WTC11 (cell line): ENCODE measurements around the gene FAM13A. TPM values are rescaled to one million over a fixed set of nuclear protein-coding genes. Genes with fewer than 3 reads are reported as not detected.

Experiments used
- ATAC-seq: fragments of 200-7000 bp; cut with Tn5 transposase; 2 replicates; pipeline ENCODE4 v1.10.0; 2021; ENCODE audit warnings: mild to moderate bottlenecking, moderate library complexity
- CTCF ChIA-PET: fragments of 300-600 bp; sonication (Branson Sonifier 250); formaldehyde crosslinking; loops from one replicate; lab custom pipeline; 2021; ENCODE audit warnings: antibody characterized with exemption; lab: Charles Lee
- POLR2A ChIA-PET: fragments of 350-600 bp; sonication (Branson Sonifier 250); formaldehyde crosslinking; loops from one replicate; lab custom pipeline; 2021; ENCODE audit warnings: antibody characterized with exemption; lab: Charles Lee
- DNase-seq: peaks from one replicate; pipeline ENCODE4 v3.0.0; 2021; ENCODE audit warnings: low spot score
- H3K27ac Mint-ChIP-seq: 2 replicates; pipeline ENCODE4 v1.8.0; 2021; ENCODE audit warnings: mixed read lengths
- H3K27me3 Mint-ChIP-seq: 2 replicates; pipeline ENCODE4 v1.8.0; 2021; ENCODE audit warnings: low read depth, mild to moderate bottlenecking, moderate library complexity, mixed read lengths
- H3K36me3 Mint-ChIP-seq: 2 replicates; pipeline ENCODE4 v1.8.0; 2021; ENCODE audit warnings: mixed read lengths
- H3K4me1 Mint-ChIP-seq: 2 replicates; pipeline ENCODE4 v1.8.0; 2022; ENCODE audit warnings: mixed read lengths
- H3K4me3 Mint-ChIP-seq: 2 replicates; pipeline ENCODE4 v1.8.0; 2021; ENCODE audit warnings: mild to moderate bottlenecking, moderate library complexity, mixed read lengths
- H3K9me3 Mint-ChIP-seq: 2 replicates; pipeline ENCODE4 v1.8.0; 2021; ENCODE audit warnings: mixed read lengths
- CBFB ChIP-seq: sonication (generic); formaldehyde crosslinking; IDR thresholded peaks from 2 replicates; pipeline ENCODE4 v1.8.1; 2022; ENCODE audit warnings: mild to moderate bottlenecking, low read depth, missing genetic modification reagents
- ELF4 ChIP-seq: sonication (generic); formaldehyde crosslinking; IDR thresholded peaks from 2 replicates; pipeline ENCODE4 v1.8.1; 2022; ENCODE audit warnings: low read depth, mild to moderate bottlenecking, moderate library complexity, missing genetic modification reagents
- FOXP1 ChIP-seq: sonication (generic); formaldehyde crosslinking; IDR thresholded peaks from 2 replicates; pipeline ENCODE4 v1.8.0; 2022; ENCODE audit warnings: missing genetic modification reagents, mild to moderate bottlenecking, moderate library complexity, borderline replicate concordance
- GABPB1 ChIP-seq: sonication (generic); formaldehyde crosslinking; IDR thresholded peaks from 2 replicates; pipeline ENCODE4 v1.8.1; 2023; ENCODE audit warnings: mild to moderate bottlenecking, missing genetic modification reagents
- HMGA2 ChIP-seq: fragments of 250-450 bp; sonication (Bioruptor Pico); IDR thresholded peaks from 2 replicates; pipeline ENCODE4 v1.4.0; 2021; ENCODE audit warnings: mild to moderate bottlenecking, moderate library complexity
- IRF2 ChIP-seq: sonication (generic); formaldehyde crosslinking; IDR thresholded peaks from 2 replicates; pipeline ENCODE4 v1.8.0; 2022; ENCODE audit warnings: low read depth, missing genetic modification reagents, borderline replicate concordance
- KAT7 ChIP-seq: sonication (generic); formaldehyde crosslinking; IDR thresholded peaks from 2 replicates; pipeline ENCODE4 v1.8.1; 2023; ENCODE audit warnings: missing genetic modification reagents, mild to moderate bottlenecking, borderline replicate concordance
- MXD4 ChIP-seq: fragments of 250-450 bp; sonication (Bioruptor Pico); IDR thresholded peaks from 2 replicates; pipeline ENCODE4 v1.8.0; 2021; ENCODE audit warnings: mild to moderate bottlenecking, moderate library complexity, borderline replicate concordance
- NR3C1 ChIP-seq: sonication (generic); formaldehyde crosslinking; conservative IDR thresholded peaks from 2 replicates; pipeline ENCODE4 v1.8.1; 2023; ENCODE audit warnings: low read depth, mild to moderate bottlenecking, missing genetic modification reagents
- TP53 ChIP-seq: sonication (generic); formaldehyde crosslinking; IDR thresholded peaks from 2 replicates; pipeline ENCODE4 v1.8.1; 2023; ENCODE audit warnings: mild to moderate bottlenecking, missing genetic modification reagents
- ZNF219 ChIP-seq: sonication (generic); formaldehyde crosslinking; IDR thresholded peaks from 2 replicates; pipeline ENCODE4 v1.8.0; 2023; ENCODE audit warnings: missing genetic modification reagents, mild to moderate bottlenecking, borderline replicate concordance
- ZNF263 ChIP-seq: sonication (generic); formaldehyde crosslinking; IDR thresholded peaks from 2 replicates; pipeline ENCODE4 v1.8.1; 2022; ENCODE audit warnings: low read depth, mild to moderate bottlenecking, moderate library complexity, missing genetic modification reagents
- ZNF416 ChIP-seq: fragments of 250-450 bp; sonication (Bioruptor Pico); IDR thresholded peaks from 2 replicates; pipeline ENCODE4 v1.9.0; 2021; ENCODE audit warnings: mild to moderate bottlenecking, inconsistent platforms
- total RNA-seq: library from RNA; stranded (reverse); gene quantifications from 3 replicates; pipeline ENCODE4 v1.2.3, GENCODE V29; 2021
- TF ChIP-seq, protein P1 (sequence below): sonication (generic); formaldehyde crosslinking; IDR thresholded peaks from 2 replicates; pipeline ENCODE4 v1.8.1; 2023; ENCODE audit warnings: mild to moderate bottlenecking, missing genetic modification reagents, moderate library complexity
- TF ChIP-seq, protein P2 (sequence below): sonication (generic); formaldehyde crosslinking; IDR thresholded peaks from 2 replicates; pipeline ENCODE4 v1.8.0; 2022; ENCODE audit warnings: mild to moderate bottlenecking, missing genetic modification reagents
- TF ChIP-seq, protein P3 (sequence below): sonication (generic); formaldehyde crosslinking; IDR thresholded peaks from 2 replicates; pipeline ENCODE4 v1.8.0; 2022; ENCODE audit warnings: missing genetic modification reagents
- TF ChIP-seq, protein P4 (sequence below): sonication (generic); formaldehyde crosslinking; IDR thresholded peaks from 2 replicates; pipeline ENCODE4 v1.8.1; 2023; ENCODE audit warnings: mild to moderate bottlenecking, missing genetic modification reagents
- TF ChIP-seq, protein P5 (sequence below): fragments of 250-450 bp; sonication (Bioruptor Pico); IDR thresholded peaks from 2 replicates; pipeline ENCODE4 v1.9.0; 2021; ENCODE audit warnings: mild to moderate bottlenecking
- TF ChIP-seq, protein P6 (sequence below): fragments of 250-450 bp; sonication (Bioruptor Pico); conservative IDR thresholded peaks from 2 replicates; pipeline ENCODE4 v1.9.0; 2021; ENCODE audit warnings: mild to moderate bottlenecking

Gene FAM13A
- total RNA-seq, 1 experiment from 2014 or later = 14.6 TPM

DNA sequence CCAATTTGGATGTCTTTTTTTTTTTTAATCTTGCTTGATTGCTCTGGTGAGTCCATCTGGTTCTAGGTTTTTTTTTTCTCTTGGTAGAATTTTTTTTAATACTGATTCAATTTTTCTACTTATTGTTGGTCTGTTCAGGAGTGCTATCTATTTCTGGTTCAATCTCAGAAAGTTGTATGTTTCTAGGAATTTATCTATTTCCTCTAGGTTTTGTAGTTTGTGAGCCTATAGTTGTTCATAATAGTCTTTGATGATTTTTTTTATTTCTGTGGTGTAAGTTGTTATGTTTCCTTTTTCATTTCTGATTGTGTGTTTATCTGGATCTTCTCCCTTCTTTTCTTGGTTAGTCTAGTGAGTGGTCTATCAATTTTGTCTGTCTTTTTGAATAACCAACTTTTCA lies 129.6 kb downstream of the FAM13A start:
- CTCF ChIA-PET = no interaction called here
- TF ChIP-seq ZNF219 (CRISPR knock-in tag) (no peak), KAT7 (no peak), GABPB1 (CRISPR knock-in tag) (no peak), ELF4 (no peak), NR3C1 (no peak), TP53 (CRISPR knock-in tag) (no peak), HMGA2 (CRISPR knock-in tag) (no peak), MXD4 (no peak), FOXP1 (no peak), IRF2 (no peak), ZNF263 (CRISPR knock-in tag) (no peak), ZNF416 (CRISPR knock-in tag) (no peak), CBFB (CRISPR knock-in tag) (no peak)
- TF ChIP-seq, protein P1, sequence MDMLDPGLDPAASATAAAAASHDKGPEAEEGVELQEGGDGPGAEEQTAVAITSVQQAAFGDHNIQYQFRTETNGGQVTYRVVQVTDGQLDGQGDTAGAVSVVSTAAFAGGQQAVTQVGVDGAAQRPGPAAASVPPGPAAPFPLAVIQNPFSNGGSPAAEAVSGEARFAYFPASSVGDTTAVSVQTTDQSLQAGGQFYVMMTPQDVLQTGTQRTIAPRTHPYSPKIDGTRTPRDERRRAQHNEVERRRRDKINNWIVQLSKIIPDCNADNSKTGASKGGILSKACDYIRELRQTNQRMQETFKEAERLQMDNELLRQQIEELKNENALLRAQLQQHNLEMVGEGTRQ (CRISPR knock-in tag) = no peak
- TF ChIP-seq, protein P2, sequence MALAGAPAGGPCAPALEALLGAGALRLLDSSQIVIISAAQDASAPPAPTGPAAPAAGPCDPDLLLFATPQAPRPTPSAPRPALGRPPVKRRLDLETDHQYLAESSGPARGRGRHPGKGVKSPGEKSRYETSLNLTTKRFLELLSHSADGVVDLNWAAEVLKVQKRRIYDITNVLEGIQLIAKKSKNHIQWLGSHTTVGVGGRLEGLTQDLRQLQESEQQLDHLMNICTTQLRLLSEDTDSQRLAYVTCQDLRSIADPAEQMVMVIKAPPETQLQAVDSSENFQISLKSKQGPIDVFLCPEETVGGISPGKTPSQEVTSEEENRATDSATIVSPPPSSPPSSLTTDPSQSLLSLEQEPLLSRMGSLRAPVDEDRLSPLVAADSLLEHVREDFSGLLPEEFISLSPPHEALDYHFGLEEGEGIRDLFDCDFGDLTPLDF = no peak
- TF ChIP-seq, protein P3, sequence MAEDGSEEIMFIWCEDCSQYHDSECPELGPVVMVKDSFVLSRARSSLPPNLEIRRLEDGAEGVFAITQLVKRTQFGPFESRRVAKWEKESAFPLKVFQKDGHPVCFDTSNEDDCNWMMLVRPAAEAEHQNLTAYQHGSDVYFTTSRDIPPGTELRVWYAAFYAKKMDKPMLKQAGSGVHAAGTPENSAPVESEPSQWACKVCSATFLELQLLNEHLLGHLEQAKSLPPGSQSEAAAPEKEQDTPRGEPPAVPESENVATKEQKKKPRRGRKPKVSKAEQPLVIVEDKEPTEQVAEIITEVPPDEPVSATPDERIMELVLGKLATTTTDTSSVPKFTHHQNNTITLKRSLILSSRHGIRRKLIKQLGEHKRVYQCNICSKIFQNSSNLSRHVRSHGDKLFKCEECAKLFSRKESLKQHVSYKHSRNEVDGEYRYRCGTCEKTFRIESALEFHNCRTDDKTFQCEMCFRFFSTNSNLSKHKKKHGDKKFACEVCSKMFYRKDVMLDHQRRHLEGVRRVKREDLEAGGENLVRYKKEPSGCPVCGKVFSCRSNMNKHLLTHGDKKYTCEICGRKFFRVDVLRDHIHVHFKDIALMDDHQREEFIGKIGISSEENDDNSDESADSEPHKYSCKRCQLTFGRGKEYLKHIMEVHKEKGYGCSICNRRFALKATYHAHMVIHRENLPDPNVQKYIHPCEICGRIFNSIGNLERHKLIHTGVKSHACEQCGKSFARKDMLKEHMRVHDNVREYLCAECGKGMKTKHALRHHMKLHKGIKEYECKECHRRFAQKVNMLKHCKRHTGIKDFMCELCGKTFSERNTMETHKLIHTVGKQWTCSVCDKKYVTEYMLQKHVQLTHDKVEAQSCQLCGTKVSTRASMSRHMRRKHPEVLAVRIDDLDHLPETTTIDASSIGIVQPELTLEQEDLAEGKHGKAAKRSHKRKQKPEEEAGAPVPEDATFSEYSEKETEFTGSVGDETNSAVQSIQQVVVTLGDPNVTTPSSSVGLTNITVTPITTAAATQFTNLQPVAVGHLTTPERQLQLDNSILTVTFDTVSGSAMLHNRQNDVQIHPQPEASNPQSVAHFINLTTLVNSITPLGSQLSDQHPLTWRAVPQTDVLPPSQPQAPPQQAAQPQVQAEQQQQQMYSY (CRISPR knock-in tag) = no peak
- TF ChIP-seq, protein P4, sequence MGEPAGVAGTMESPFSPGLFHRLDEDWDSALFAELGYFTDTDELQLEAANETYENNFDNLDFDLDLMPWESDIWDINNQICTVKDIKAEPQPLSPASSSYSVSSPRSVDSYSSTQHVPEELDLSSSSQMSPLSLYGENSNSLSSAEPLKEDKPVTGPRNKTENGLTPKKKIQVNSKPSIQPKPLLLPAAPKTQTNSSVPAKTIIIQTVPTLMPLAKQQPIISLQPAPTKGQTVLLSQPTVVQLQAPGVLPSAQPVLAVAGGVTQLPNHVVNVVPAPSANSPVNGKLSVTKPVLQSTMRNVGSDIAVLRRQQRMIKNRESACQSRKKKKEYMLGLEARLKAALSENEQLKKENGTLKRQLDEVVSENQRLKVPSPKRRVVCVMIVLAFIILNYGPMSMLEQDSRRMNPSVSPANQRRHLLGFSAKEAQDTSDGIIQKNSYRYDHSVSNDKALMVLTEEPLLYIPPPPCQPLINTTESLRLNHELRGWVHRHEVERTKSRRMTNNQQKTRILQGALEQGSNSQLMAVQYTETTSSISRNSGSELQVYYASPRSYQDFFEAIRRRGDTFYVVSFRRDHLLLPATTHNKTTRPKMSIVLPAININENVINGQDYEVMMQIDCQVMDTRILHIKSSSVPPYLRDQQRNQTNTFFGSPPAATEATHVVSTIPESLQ (CRISPR knock-in tag) = no peak
- TF ChIP-seq, protein P5, sequence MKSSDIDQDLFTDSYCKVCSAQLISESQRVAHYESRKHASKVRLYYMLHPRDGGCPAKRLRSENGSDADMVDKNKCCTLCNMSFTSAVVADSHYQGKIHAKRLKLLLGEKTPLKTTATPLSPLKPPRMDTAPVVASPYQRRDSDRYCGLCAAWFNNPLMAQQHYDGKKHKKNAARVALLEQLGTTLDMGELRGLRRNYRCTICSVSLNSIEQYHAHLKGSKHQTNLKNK (CRISPR knock-in tag) = no peak
- TF ChIP-seq, protein P6, sequence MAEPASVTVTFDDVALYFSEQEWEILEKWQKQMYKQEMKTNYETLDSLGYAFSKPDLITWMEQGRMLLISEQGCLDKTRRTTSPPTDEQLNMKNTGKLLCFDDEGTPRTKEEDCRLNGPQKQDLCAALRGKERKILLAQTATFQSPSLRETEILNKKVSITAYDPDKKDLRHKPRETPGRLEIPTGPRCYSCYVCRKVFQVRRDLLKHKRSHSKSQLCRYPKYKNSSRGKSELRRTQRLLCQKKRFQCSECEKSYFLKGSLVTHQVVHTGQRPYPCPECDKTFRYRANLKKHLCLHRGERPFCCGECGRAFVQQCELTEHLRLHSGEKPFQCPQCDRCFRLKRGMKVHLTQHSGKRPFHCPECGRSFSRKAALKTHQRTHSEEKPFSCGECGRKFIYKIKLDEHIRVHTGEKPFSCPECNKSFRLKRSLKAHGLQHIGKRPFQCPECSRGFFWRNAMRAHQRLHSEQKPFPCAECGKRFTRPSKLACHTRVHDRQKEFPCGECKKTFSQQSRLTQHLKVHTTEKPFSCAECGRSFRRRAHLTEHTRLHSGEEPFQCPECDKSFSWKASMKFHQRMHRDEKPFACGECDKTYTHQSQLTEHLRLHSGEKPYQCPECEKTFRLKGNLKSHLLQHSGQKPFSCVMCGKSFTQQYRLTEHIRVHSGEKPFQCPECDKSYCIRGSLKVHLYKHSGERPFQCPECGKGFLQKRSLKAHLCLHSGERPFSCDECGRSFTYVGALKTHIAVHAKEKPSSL (CRISPR knock-in tag) = no peak
- no peak overlapping the region for H3K27ac Mint-ChIP-seq
- H3K27me3 Mint-ChIP-seq = no peaks in the 10 kb centered on the region; the same call in 1 of the 2 replicates
- H3K36me3 Mint-ChIP-seq = peaks cover 23% of the 10 kb centered on the region
- peaks cover 9% of the 10 kb centered on the region for H3K9me3 Mint-ChIP-seq
- POLR2A ChIA-PET = interaction anchor here (0.7 kb wide), 1 partner anchor 41 kb away, joined by 5 read pairs; no protein-coding TSS in a partner anchor
- no peak overlapping the region for H3K4me3 Mint-ChIP-seq
- no peaks in the 10 kb centered on the region for H3K4me1 Mint-ChIP-seq
- DNase-seq = no peak
- no peak for ATAC-seq
